GM21390 (cell line): ENCODE measurements around the gene NPLOC4.
"Not testable (repeated sequence)": the region's sequence is repeated elsewhere in the genome, so short reads cannot be mapped to it uniquely, and the experiment has no call there.

ENCODE experiments used
- ATAC-seq: cut with Tn5 transposase; IDR thresholded peaks from one replicate; pipeline ENCODE4 v1.9.1; 2021; ENCODE audit not compliant: unreplicated experiment

NPLOC4 gene

DNA sequence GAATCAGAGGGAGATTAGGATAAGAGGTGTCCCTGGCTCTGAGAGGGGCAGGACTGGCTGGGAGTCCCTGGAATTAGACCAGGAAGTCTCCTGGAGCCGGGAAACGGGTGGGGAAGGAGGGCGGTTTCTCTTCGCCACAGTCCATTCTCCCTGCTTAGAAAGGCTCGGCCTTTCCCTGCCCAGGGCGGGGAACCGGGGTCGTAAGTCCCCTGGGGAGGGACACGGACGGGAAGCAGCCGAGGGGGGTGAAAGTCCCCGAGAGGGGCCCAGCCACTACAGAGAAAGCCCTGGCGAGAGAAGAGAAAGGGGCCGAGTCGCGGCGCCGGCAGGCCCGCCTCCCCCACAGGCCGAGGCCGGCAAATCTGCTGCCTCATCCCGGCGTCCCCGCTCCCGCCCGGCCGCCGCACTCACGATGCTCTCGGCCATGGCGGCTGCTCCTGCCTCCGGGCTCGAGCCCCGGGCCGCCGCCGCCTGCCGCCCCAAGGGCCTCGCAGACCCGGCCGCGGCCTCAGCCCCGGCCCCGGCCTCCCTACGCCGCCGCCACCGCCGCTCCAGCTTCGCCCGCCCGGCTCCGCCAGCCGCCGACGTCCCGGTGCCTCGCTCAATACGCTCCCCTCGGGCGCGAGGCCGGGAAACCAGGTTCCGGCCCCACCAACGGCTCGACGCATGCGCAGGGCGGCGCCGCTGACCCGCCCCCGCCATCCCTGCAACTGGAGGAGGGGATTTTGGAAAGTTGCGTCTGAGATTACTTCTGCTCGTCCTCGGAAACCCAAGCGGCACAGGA lies at the start of gene NPLOC4, which contains the start of gene TSPAN10:
TSS of gene NPLOC4 (minus strand) at position 608 of the 784 bp plus-strand sequence. CDS start at position 426, 182 bp downstream.
TSS of gene TSPAN10 (plus strand) at position 692 of the 784 bp plus-strand sequence. CDS start 5,217 bp downstream, outside the sequence.
- peak; percentile 84 for ATAC-seq

DNA sequence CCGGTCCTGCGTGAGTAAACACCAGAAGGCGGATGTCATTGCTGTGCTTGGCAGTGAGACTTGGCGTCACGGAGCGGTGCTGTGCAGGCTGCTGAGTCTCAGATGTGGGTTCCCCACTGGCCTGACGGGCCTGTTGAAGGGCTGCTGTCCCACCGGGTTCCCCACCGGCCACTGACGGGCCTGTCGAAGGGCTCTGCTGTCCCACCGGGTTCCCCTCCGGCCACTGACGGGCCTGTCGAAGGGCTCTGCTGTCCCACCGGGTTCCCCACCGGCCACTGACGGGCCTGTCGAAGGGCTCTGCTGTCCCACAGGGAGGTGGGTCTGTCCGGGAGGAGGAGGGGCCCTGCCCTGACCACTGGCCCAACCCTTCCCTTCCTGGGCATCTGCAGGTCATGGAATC lies 49.7 kb upstream of the NPLOC4 start:
- ATAC-seq, result no peak

DNA sequence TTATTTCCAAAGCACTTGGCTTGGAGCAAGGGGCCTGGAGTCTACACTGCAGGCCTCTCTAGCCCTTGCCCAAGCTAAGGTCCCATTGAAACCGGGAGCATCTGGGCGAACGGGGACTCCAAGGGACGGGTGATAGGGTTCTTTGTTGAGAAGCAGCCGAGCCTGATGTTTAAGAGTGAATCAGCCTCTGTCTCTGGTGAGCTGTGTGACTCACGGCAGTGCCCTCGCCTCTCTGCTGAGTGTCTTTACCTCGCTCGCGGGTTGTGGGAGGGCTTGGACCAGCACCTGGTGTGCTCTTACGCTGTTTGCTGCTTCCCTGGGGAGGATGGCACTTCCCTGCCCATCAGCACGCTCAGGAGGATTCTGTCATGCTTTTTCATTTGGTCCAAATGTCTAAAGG lies 48.2 kb upstream of the NPLOC4 start:
- no peak for ATAC-seq

DNA sequence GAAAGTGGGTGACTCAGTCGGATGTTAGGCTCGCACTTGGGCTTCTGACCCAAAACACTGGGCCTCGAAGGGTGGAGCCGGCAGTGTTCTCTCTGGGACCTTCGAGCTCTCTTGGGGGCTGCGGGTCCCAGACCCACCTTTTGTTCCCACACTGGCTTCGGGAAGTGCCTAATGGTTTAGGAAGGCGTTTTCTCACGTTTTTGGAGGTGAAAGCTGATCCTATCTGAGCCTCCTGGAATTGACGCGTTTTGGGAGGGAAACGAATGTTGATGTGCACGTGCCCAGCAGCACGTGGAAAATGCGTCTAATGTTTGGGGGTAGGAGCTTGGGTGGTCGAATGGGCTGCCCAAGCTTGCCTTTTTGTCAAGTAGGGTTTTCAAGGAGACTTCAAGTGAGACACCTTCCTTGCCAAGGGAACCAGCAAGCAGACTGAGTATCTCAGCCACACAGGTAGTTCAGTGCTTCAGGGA lies 47.6 kb upstream of the NPLOC4 start:
- ATAC-seq, result no peak

DNA sequence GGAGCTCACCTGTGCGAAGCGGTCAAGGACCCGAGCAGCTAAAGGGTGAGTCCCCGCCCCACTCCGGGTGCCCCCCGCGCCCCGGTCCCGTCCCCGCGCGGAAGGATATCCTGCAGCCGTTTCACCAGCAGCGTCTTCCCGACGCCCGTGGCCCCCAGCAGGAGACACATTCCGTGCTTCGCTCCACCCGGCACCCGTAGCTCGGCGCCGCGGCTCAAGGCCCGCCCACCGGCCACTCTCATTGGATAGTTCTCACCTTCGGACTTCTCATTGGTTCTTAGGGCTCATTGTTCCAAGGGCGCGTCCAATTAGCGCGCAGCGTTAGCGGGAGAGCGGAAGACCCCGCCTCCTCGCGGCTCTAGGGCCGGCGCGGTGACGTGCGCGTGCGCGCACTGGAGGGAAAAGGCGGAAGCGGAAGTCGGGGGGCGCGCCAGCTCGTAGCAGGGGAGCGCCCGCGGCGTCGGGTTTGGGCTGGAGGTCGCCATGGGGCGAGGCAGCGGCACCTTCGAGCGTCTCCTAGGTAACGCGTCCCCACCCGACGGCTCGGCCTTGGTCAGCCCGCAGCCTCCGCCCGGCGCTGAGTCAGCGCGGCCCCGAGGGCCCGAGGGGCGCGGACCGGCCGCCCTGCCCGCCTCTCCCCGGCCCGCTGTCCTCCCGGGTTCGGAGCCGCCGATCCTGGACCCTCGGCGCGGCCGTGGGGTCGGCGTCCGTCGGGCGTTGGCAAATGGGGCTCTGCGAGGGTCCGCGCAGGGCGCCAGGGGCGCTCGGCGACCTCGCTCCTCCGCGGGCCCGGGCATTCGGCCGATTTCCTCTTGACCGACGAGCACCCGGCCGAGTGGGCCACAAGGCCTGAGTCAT lies 46.9 kb upstream of the NPLOC4 start, which contains the start of the genes ARL16 and HGS:
TSS of gene ARL16 (minus strand) at position 214 of the 858 bp plus-strand sequence. CDS start at position 170, 44 bp downstream.
TSS of gene HGS (plus strand) at position 428 of the 858 bp plus-strand sequence. CDS start at position 484, 56 bp downstream.
- peak; percentile 91 for ATAC-seq

DNA sequence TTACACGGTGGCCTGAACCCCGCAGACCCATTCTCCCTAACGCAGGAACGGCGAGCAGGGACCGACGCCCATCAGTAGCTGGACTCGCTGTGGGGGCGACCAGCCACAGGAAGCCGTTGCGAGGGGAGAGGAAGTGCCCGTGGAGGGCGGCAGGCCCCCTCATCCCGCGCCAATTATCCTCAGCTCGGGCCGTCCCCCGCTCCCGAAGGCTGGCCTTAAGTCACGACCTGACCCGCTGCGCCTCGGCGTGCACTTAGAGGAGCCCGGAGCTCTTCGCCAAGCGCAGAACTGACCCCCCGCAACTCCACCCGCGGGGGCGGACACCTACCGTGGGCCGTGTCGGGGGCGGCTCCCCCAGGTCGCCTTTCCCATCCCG lies 46.3 kb upstream of the NPLOC4 start:
- ATAC-seq, result peak; percentile 1

DNA sequence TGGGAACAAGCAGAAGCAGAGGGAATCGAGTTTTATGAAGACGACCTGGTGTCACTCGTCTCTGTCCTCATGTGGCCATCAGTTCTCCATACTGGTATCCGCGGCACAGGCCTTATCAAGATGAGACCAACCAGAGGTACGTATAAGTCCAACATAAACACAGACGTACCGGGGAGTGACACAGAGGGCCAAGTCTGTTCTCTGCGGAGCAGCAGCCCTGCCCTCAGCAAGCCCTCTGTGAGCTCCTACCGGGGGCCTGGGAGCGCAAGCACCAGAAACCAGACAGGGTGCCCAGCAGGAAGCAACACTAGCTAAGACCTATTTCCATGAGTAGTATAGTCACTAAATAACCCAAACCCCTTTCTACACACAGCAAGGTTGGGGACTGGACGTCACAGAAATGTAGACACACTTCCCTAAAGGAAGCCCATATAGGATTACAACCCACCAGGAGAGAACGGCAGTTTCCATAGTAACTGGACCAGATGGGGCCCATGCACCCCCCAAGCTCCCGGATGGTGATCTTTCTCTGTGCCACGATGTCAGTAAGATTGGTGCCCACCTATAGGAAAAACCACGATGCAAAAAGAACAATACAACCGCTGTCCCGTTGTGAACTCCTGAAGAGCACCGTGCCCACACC lies 45.8 kb upstream of the NPLOC4 start:
- no peak for ATAC-seq

DNA sequence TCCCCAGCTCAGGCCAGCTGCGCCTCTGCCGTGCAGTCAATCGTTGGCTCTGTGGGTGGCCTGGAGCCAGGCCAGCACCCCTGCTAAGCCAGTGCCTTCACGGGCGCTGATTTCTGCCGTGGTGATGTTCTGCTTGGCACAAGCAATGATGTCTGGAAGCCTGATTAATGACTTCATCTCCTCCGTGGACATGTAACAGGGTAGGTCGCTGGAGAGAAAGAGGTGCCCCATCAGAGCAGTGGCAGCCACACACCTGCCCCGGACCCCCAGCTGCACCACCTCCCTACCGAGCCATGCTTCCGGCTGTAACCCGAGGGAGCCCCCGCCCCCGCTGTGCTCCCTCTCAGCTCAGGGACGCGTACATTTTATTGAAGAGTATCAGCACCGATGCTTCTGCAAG lies 44.8 kb upstream of the NPLOC4 start:
- ATAC-seq, result no peak

DNA sequence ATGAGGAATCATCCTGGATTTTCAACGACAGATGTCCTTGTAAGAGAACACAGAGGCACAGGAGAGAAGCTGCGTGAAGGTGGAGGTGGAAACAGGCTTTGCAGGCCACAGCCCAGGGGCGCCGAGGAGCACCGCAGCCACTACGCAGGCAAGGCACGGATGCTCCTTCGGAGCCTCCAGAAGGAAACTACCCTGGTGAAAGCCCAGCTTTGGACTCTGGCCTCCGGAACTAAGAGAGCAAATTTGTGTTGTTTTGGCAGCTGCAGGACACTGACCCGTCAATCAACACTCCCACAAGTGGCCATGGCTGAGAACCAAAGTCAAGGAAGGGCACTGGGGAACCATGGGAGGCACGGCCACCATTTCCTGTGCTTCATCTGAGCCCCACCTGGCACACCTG lies 43.2 kb upstream of the NPLOC4 start:
- no peak for ATAC-seq

DNA sequence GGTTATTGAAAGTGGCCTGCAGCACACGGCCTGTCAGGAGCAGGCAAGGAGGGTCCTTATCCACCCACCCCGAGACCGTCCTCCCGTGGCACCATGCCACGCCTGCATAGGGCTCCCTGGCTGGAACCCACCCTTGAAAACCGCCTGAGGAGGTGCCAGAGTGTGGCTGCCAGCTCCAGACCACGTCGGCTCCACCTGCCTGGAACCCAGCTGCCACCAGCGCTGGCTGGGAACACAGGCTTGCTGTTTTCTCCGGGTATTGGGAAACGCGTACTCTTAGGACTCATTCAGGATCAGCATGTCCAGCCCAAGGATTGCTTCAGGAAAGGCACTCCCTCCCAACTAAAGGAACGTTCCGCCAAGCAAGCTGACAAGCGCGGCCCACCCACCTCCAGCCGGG lies 40.0 kb upstream of the NPLOC4 start:
- no peak for ATAC-seq

DNA sequence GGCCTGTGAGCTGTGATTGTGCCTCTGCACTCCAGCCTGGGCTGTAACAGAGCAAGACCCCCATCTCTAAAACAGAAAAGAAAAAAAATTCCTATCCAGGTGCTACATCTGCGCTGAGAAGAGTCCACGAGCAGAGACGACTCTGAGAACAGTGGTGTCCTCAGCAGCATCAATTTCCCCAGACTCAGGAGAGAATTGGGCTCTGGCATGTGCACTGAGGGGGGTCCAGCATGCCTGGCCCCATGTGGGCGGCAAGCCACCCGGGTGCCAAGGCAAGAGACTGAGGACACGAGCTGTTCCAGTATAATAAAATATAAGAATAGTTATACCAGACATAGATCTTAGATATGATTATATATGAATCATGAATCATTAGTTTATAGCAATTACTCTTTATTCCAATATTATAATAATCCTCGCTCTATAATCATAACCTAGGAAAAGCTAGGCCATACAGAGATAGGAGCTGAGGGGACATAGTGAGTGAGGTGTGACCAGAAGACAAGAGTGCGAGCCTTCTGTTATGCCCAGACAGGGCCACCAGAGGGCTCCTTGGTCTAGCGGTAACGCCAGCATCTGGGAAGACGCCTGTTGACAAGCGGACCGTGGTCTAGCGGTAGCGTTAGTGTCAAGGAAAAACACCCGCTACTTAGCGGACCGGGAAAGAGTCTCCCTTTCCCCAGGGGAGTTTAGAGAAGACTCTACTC lies 38.8 kb upstream of the NPLOC4 start:
- not testable (repeated sequence) for ATAC-seq

DNA sequence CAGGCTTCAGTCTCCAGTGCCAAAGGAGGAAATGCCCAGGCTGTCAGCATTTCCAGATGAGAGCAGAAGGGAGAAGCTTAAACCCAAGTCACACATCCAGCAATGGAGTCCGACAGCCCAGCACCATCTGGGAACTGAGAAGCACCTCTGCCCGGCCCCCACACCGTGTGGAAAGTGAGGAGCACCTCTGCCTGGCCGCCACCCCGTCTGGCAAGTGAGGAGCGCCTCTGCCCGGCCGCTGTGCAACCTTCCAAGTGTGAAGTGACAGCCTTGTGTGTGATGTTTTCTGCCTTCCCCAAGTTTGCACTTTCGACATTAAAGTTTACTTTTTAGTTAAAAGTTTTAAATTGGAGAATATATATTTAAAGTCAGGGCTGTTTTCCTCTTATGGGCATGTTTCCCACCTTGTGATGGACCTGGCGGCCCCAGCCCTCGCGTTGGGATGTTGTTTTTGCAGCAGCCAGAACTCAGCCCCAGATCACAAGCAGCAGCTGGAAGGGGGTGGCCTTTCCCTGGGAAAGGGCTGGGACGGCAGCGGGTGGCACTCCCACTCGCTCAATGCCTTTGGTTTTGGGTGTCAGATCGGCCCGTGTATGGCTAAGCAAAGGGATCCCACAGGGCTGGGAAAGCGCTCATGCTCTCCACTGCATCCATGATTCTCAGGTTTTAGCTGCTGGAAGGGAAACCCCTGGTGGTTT lies 36.8 kb upstream of the NPLOC4 start:
- ATAC-seq, result no peak

DNA sequence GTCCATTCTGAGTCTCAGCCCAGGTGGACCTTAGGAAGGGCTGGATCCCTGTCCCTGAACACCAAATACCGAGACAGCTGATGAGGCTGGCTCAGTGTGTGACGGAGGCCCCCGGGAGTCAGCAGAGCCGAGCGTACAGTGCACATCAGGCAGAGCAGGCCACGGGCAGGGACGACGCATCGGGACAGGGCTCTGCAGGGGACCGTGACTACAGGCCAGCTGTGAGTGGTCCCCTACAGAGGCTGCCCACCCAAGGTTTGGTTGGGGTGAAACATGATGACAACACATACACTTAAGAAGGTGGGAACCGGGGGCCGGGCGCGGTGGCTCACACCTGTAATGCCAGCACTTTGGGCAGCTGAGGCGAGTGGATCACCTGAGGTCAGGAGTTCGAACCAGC lies 36.0 kb upstream of the NPLOC4 start:
- no peak for ATAC-seq

DNA sequence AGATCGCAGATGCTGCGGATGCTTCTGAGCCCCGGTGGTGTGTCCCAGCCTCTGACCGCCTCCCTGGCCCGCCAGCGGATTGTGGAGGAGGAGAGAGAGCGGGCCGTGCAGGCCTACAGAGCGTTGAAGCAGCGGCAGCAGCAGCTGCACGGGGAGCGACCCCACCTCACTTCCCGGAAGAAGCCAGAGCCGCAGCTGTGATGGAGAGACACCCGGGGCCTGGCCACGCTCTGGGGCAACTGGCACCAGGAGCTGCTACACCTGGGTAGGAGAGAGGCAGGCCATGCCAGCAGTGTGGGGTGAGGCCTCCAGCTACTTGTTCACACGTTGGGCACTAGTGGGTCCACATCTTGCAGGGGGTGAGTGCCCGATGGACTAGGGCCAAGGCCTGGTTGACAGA lies 35.6 kb upstream of the NPLOC4 start:
- ATAC-seq, result no peak

DNA sequence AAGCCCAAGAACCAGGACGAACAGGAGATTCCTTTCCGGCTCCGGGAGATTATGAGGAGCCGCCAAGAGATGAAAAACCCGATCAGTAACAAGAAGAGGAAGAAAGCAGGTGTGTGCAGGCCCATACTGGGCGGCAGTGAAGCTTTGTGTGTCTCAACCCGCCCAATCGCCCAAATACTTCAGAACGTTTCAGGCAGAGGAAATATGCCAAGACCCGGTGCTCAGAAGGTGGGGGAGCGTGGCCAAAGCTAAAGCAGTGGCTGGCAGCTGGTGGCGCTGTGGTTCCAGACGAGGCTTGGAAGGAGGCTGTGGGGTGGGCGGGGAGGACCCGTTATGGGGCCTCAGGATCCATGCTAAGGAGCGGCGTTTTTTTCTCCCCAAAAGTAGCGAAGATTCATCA lies 30.8 kb upstream of the NPLOC4 start:
- ATAC-seq, result no peak

DNA sequence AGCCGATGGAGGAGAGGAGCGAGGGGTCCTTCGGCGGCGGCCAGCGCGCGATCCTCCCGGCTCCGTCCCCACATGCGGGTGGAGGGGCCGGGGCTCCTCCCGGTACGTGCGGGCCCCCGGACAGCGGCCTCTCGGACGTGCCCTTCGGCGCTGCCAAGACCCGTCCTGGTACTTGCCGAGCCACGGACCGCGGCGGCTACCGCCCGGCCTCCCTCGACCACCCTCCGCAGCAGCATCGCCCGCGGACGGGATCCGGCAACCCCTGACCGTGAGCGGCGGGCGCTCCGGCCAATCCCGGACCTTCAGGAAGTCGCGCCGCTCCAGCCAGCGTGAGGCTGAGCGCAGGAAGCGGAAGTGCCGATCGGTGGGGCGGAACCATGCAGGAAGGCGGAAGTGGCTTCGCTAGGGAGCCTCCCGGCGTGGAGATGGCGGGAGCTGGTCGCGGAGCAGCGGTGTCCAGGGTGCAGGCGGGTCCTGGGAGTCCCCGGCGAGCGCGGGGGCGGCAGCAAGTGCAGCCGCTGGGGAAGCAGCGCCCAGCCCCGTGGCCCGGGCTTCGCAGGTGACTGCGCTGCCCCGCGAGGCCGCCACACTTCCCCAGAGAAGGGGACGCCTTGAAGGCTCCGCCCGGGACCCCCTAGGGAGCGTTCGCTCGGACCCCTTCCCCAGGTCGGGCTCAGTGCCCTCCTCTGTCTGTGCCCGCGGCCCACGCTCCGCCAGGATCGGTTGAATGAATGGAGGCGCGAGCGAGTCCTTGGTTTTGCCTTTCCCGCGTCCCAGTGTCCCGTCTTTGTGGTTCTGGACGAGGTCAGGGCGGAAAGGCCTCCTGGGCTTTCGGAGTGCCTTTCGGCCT lies 29.7 kb upstream of the NPLOC4 start, which contains the start of the genes CCDC137 and OXLD1:
TSS of gene CCDC137 (plus strand) at position 396 of the 850 bp plus-strand sequence. CDS start at position 426, 30 bp downstream.
TSS of gene OXLD1 (minus strand) at position 264 of the 850 bp plus-strand sequence. CDS start at position 236, 28 bp downstream.
- peak; percentile 90 for ATAC-seq

DNA sequence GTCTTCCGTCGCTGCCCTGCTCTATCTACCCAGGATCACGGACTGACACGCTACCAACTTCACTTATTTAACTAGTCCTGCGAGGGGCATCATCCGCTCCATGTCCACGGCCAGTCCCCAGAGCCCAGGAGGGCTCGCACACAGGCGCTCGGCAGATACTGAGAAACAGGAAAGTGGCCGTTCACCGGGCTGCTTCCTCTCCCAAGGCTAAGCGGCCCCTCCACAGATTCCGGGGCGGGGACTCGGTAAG lies 29.1 kb upstream of the NPLOC4 start:
- peak; percentile 13 for ATAC-seq

DNA sequence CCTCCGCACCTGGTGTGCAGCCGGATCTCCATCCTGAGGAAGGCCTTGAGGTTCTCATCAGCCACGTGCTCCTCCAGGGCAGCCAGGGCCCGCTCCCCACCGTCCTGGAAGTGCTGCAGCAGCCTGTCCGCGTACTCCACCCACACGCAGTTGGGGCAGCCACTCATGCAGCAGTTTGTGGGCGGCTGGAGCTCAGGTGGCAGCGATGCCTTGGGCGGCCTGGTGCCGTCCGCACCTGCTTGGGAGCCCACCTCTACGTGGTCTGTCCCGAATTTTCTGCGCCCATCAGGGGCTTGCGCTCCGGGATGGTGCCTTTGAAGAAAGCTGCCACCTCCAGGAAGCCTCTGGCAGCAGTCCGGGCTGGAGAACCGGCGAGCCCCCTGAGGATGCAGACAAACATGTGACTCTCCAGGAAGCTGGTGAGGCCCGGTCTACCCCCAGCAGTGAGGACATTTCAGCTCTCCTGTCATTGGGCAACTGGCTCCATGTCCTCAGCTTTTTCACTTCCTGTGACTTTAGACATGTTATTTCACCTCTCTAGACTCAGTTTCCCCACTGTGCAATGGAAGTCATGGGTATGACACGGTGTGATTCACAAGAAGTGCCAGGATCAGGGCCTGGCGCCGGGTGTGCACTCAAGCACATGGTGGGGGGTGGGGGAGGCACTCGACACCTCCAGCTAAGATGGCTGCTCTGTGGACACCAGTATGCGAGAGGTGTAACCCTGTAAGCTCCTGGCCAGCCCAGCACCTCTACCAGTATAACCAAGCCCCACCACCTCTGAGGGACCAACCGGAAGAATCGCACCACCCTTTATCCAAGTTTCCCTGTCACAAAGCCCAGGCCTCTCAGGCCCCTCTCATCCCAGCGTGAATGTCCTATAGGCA lies 28.5 kb upstream of the NPLOC4 start:
- ATAC-seq, result peak; percentile 19
